ENCODE data around the gene TCF23. TPM values are rescaled to one million over a fixed set of nuclear protein-coding genes. Genes with fewer than 3 reads are reported as not detected.

TCF23 gene
- total and polyA plus RNA-seq, 12 donors = under 0.01 to 0.35 (median 0.08) TPM; not detected in 3

DNA sequence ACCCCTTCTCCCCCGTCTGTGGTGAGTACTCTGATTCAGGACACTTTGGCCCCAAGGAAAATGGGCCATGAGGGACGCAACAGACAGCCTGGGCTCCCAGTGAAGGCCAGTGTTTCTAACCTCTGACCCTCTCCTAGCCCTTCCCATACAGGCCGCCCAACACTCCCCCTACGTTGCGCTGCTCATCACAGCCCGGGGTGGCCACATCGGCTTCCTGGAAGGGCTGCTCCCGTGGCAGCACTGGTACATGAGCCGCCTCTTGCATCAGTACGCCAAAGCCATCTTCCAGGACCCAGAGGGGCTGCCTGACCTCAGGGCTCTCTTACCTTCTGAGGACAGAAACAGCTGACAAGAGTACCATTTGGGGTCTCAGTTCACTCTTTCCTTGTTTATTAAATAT, 18.4 kb upstream of the TCF23 start:
- peaks cover 8 to 15% of the 10 kb centered on the region in 2 donors for H3K4me1 ChIP-seq (replicated peaks in 1 of 2)
- TF ChIP-seq, protein P1, sequence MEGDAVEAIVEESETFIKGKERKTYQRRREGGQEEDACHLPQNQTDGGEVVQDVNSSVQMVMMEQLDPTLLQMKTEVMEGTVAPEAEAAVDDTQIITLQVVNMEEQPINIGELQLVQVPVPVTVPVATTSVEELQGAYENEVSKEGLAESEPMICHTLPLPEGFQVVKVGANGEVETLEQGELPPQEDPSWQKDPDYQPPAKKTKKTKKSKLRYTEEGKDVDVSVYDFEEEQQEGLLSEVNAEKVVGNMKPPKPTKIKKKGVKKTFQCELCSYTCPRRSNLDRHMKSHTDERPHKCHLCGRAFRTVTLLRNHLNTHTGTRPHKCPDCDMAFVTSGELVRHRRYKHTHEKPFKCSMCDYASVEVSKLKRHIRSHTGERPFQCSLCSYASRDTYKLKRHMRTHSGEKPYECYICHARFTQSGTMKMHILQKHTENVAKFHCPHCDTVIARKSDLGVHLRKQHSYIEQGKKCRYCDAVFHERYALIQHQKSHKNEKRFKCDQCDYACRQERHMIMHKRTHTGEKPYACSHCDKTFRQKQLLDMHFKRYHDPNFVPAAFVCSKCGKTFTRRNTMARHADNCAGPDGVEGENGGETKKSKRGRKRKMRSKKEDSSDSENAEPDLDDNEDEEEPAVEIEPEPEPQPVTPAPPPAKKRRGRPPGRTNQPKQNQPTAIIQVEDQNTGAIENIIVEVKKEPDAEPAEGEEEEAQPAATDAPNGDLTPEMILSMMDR (IDR thresholded peaks at IDR 0.05) = no peak
- TF ChIP-seq POLR2A (IDR thresholded peaks at IDR 0.05) = no peak
- DNase-seq = no peak
- no peaks in the 10 kb centered on the region for H3K27me3 ChIP-seq
- WGBS, 4 donors = 87 to 97% (median 93%) methylated on average over 9 to 10 of the region's 10 CpGs
- intact Hi-C loops (cut with DNase I) = no loop called here
- no peak overlapping the region for H3K4me3 ChIP-seq
- peaks cover 0 to 32% of the 10 kb centered on the region in 2 donors for H3K36me3 ChIP-seq (replicated peaks in 1 of 2)
- no peaks in the 10 kb centered on the region for H3K9me3 ChIP-seq (replicated peaks in 1 of 3)
- no peak overlapping the region for H3K27ac ChIP-seq

DNA sequence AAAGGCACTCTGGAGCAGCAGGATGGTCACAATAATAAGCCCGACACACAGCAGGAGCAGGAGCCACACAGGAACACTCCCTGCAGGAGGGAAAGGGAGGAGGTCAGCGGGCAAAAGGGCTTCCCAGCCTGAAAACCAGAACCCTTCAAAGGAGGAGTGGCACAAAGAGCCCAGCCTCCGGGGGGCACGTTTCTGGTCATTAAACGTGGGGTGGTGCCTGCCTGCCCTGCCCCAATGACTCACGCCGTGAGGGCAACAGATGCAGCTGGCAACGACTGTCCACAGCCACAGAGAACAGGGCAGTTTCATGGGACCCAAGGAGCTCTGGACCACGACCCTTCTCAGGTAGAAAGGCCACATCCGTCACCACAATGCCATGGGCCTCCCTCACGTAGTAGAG, 17.4 kb upstream of the TCF23 start:
- Histone ChIP-seq H3K9me3 (replicated peaks in 1 of 3) (no peaks in the 10 kb centered on the region), H3K27me3 (no peaks in the 10 kb centered on the region), H3K4me1 (replicated peaks in 1 of 2) (peaks cover 8 to 15% of the 10 kb centered on the region in 2 donors), H3K4me3 (no peak overlapping the region), H3K27ac (no peak overlapping the region), H3K36me3 (replicated peaks in 1 of 2) (peaks cover 0 to 32% of the 10 kb centered on the region in 2 donors)
- intact Hi-C loops (cut with DNase I) = no loop called here
- WGBS, 4 donors = 86 to 93% (median 90%) methylated on average over 10 to 11 of the region's 11 CpGs
- DNase-seq = no peak
- TF ChIP-seq, protein P1 (IDR thresholded peaks at IDR 0.05) = no peak
- TF ChIP-seq POLR2A (IDR thresholded peaks at IDR 0.05) = no peak

DNA sequence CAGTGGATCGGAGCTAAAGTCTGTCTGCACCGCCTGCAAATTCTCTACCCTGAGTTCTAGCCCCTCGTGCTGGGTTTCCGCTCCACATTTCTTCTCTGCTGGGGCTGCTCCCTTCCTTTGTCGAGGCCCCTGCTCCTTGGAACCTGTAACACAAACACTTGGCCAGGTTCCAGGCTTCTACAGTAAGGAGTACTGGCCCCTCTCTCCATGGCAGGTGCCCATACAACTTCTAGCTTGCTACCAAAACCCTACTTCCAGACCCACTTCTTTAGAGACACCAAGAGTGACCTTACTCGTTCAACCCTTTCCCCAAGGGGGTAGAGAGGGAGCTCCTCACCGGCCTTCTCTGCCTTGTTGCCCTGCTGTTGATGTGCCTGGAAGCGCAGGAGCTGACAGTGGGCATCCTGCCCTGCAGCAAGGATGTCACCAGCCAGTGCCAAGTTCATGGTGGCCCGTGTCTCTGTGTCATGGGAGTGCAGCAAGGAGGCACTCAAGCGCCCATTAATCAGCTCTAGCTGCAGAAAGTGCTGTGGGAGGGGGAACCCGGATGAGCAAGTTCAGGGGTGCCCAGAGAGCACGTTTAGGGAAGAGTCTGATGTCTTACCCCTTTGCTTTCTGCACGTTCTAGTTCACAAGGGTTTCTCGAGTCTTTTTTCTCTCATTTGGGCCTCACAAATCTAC, 15.5 kb upstream of the TCF23 start:
- DNase-seq = peak in 4 of 7 donors; percentile 20 to 48 (median 36)
- Histone ChIP-seq H3K36me3 (replicated peaks in 1 of 2) (peaks cover 0 to 32% of the 10 kb centered on the region in 2 donors), H3K4me3 (peak overlapping the region in 2 of 4 donors; percentile 89 to 93), H3K27ac (peak overlapping the region in 2 of 5 donors; percentile 77 to 94), H3K27me3 (no peaks in the 10 kb centered on the region), H3K9me3 (replicated peaks in 1 of 3) (no peaks in the 10 kb centered on the region), H3K4me1 (replicated peaks in 1 of 2) (peaks cover 8 to 15% of the 10 kb centered on the region in 2 donors)
- TF ChIP-seq POLR2A (IDR thresholded peaks at IDR 0.05) = no peak
- TF ChIP-seq, protein P1 (IDR thresholded peaks at IDR 0.05) = no peak
- 35 to 43% (median 40%) methylated on average over 14 of the region's 14 CpGs for WGBS, 4 donors
- intact Hi-C loops (cut with DNase I) = no loop called here

DNA sequence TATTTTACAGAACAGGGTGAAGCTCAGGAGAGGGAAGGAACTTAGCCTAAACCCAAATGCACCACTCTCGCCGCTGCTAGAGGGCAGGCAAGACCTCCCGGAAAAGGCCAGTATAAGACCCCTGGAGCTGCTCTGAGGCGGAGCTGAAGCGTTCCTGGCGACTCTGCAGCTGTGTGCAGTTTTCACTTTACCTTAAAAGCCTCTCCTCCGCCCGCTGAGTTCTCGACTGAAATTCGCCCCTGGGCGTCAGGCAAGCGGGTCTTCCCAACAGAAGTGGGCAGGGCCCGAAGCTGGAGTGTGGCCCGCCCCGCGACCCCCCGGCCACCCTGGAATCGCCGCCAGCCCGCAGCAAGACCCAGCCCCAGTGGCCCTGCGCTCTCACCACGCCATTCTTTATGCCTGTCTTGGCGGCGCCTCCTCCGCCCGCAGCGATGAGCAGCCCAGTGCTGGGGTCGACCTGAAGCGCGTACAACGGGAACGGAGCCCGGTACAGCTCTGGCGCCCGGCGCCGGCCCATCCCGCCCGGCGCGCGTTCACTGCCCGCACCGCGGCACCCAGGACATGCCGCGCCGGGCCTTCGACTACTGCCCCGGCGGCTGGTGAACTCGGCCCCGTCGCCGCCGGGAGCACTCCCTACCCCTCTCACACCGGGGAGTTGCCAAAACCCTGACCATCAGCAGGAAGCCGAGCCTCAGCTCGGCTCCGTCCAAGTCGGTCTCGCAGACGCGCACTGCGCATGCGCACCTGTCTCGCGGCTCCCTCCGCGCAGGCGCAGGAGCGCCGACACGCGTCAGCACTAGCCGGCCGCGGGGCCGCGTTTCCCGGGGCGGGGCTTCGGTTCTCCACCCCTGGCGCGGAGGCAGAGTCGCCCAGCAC, 14.7 kb upstream of the TCF23 start, which contains the start of gene PREB:
PREB (minus strand) TSS at position 732 of the 876 bp plus-strand sequence; CDS start at position 517, 215 bp downstream.
- peak; percentile 61 to 82 for TF ChIP-seq POLR2A (IDR thresholded peaks at IDR 0.05)
- TF ChIP-seq, protein P1 (IDR thresholded peaks at IDR 0.05) = no peak
- intact Hi-C loops (cut with DNase I) = no loop called here
- Histone ChIP-seq H3K36me3 (replicated peaks in 1 of 2) (peaks cover 0 to 32% of the 10 kb centered on the region in 2 donors), H3K9me3 (replicated peaks in 1 of 3) (no peaks in the 10 kb centered on the region), H3K27ac (peak within 1 kb of the TSS in 4 of 5 donors; percentile 68 to 94 (median 80)), H3K27me3 (no peaks in the 10 kb centered on the region), H3K4me1 (replicated peaks in 1 of 2) (peaks cover 8 to 15% of the 10 kb centered on the region in 2 donors), H3K4me3 (peak within 1 kb of the TSS; percentile 89 to 93 (median 92))
- 0 to 1% (median 1%) methylated on average over 14 to 86 of the region's 86 CpGs for WGBS, 4 donors
- DNase-seq = peak; percentile 97 to 98 (median 98)

Measured in adrenal gland (tissue), 12 donors.